Ishikawa (cell line): ENCODE results near the gene METTL9.
A peak's percentile ranks its signal among the peaks of the same experiment; 100 is the strongest.

Experiments used
- CEBPB ChIP-seq: IDR thresholded peaks from 2 replicates; pipeline ENCODE4 v1.6.1; 2012
- CREB1 ChIP-seq: IDR thresholded peaks from 2 replicates; pipeline ENCODE4 v1.6.1; 2012; ENCODE audit warnings: low read depth
- EGR1 ChIP-seq: IDR thresholded peaks from 2 replicates; pipeline ENCODE4 v1.6.1; 2012
- EP300 ChIP-seq: IDR thresholded peaks from 2 replicates; pipeline ENCODE4 v1.6.1; 2012; ENCODE audit warnings: borderline replicate concordance
- FOXM1 ChIP-seq: IDR thresholded peaks from 2 replicates; pipeline ENCODE4 v1.6.1; 2012; ENCODE audit warnings: low read depth, borderline replicate concordance
- MAX ChIP-seq: IDR thresholded peaks from 2 replicates; pipeline ENCODE4 v1.6.1; 2012
- NFIC ChIP-seq: IDR thresholded peaks from 2 replicates; pipeline ENCODE4 v1.6.1; 2012
- RAD21 ChIP-seq: IDR thresholded peaks from 2 replicates; pipeline ENCODE4 v1.6.1; 2012; ENCODE audit warnings: low read depth
- REST ChIP-seq: IDR thresholded peaks from 2 replicates; pipeline ENCODE4 v1.6.1; 2012; ENCODE audit warnings: low read depth, mild to moderate bottlenecking
- TCF12 ChIP-seq: IDR thresholded peaks from 2 replicates; pipeline ENCODE4 v1.6.1; 2012; ENCODE audit warnings: low read depth
- TEAD4 ChIP-seq: IDR thresholded peaks from 2 replicates; pipeline ENCODE4 v1.6.1; 2012
- USF1 ChIP-seq: IDR thresholded peaks from 2 replicates; pipeline ENCODE4 v1.6.1; 2012
- YY1 ChIP-seq: IDR thresholded peaks from 2 replicates; pipeline ENCODE4 v1.6.1; 2012; ENCODE audit warnings: low read depth
- ZBTB7A ChIP-seq: IDR thresholded peaks from 2 replicates; pipeline ENCODE4 v1.6.1; 2012; ENCODE audit warnings: low read depth

The METTL9 gene

GRCh38 chr16:21593530-21594289 lies 5.7 kb upstream of the METTL9 start:
- TF ChIP-seq YY1 (no peak), ZBTB7A (no peak), TEAD4 (no peak), CREB1 (no peak)

GRCh38 chr16:21597561-21598030 lies 1.8 kb upstream of the METTL9 start:
- TF ChIP-seq EP300 (no peak), RAD21 (no peak), CREB1 (no peak), TCF12 (no peak), YY1 (no peak), EGR1 (no peak), ZBTB7A (no peak), REST (no peak), CEBPB (no peak), MAX (no peak), NFIC (no peak)

- TF ChIP-seq EGR1 (no peak), EP300 (no peak), YY1 (no peak), ZBTB7A (no peak), FOXM1 (no peak), USF1 (no peak), TEAD4 (no peak), NFIC (no peak), CREB1 (no peak), REST (no peak)
Measured at GRCh38 chr16:21598206-21598605, 1.2 kb upstream of the METTL9 start.

- no peak for TF ChIP-seq EGR1
- no peak for TF ChIP-seq CEBPB
- no peak for TF ChIP-seq USF1
- TF ChIP-seq RAD21, result no peak
- TF ChIP-seq CREB1, result no peak
- no peak for TF ChIP-seq REST
- TF ChIP-seq TEAD4, result no peak
- no peak for TF ChIP-seq YY1
- TF ChIP-seq TCF12, result no peak
Measured at GRCh38 chr16:21598701-21599121, 666 bp upstream of the METTL9 start.

- TF ChIP-seq ZBTB7A, result no peak
- TF ChIP-seq CEBPB, result 0 out of 2 replicates have a peak, but pooled peaks have one; percentile 15
Measured at GRCh38 chr16:21600031-21600773, 825 bp downstream of the METTL9 start.
